Medulla oblongata (tissue), 1 donor: ENCODE measurements around the gene ARMH1.
A peak's percentile ranks its signal among the peaks of the same experiment; 100 is the strongest.

Experiments used
- DNase-seq: peaks from one replicate; pipeline ENCODE4 v3.0.0-alpha.2; 2015; ENCODE audit errors: extremely low spot score

ARMH1 gene

DNA sequence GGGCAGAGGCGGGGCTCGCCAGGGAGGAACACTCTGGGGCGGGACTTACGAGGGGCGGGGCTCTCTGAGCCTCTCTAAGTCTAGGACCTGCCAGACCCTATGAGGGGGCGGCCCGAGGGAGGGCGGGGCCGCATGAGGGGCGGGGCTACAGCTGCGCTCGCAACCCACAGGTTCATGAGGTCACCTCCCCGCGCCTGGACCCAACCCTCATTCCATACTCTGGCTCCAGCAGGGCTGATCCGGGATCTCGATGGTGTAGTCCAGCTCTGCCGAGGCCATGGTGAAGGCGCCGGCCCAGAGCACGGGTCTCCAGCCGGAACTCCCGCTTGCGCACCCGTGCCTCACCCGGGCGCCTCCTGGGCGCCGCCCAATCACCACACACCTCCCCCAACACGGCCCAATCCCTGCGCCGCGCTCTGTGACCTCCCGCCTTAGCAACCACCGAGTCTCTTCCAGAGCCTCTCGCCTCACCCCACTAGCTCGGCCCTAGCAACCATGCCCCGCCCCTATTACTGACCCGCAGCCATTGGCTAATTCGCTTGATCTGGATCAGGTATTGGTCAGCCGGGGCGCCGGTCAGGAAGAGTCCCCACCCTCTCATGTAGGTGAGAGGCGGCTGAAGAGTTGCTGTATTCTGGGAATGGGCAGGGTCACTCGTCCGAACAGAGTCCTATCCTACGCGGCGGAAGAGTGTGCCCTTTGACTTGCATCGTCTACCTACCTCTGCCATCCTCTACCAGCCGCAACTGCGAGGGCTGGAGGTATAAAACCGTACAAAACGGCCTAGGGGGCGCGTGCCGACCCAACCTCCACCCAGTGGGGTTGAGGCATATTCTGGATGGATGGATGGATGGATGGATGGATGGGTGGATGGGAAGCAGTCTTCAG lies at the start of gene ARMH1, which contains the start of gene TMEM53:
TSS of gene ARMH1 (plus strand) at position 602 of the 888 bp plus-strand sequence. CDS start 14,984 bp downstream, outside the sequence.
TSS of gene TMEM53 (minus strand) at position 369 of the 888 bp plus-strand sequence. CDS start at position 279, 90 bp downstream.
- DNase-seq: peak; percentile 100

- no peak for DNase-seq
Observed at GRCh38 chr1:44625348-44625747, 49.2 kb upstream of the ARMH1 start.

- no peak for DNase-seq
Observed at GRCh38 chr1:44628962-44629756, 45.4 kb upstream of the ARMH1 start.

GRCh38 chr1:44630116-44630515 lies 44.4 kb upstream of the ARMH1 start:
- DNase-seq: no peak

DNA sequence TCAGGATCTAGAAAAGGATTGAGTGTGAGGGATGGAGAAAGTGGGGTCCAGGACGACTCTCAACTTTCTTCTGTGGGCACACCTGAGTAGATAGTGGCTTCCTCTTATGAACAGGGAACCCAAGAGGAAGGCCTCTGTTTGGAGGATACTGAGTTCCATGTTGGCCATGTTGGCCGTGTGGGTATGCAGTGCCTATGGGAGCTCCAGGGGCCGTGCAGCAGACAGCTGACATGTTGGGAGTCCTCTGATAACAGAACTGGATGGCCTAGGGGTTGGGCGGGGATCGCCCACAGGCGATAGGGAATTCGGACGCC lies 43.2 kb upstream of the ARMH1 start:
- no peak for DNase-seq

DNA sequence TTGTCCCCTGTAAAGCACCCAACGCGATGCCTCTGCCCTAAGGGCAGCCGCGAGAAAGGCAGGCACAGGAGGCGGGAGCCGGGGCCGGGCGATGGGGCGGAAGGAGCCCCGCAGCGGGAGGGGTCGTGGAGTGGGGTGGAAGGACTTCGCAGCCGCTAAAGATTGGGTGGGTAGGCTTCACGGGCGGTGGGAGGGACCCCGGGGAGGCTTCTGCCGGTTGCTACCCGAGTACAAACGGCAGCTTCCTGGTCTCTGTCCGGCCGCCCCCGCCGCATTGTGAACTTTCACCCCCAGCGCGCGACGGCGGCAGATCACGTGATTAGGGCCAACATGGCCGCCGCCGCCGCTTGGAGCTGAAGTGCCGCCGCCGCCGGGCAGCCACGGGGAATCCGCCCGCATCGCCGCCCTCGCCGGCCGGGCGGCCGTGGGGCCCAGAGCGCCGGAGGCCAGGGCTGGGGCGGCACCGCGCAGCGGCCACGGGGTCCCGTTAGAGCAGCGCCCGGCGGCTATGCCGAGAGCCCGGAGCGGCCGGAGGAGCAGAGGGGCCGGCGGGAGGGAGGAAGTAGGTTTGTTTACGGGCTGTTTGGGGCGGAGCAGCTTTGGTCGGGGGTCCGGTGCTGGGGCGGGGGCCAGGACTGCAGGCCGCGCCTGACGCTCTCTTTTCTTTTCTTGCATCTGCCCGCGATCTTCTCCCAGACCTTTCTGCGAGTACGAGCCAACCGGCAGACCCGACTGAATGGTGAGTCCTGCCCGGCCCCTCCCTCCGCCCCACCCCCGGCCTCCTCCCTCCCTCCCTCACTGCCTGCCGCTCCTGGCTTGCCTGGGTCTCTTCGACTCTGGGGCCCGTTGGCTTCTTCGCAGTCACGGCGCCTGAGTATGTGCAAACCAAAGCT lies 42.6 kb upstream of the ARMH1 start:
- peak; percentile 79 for DNase-seq

DNA sequence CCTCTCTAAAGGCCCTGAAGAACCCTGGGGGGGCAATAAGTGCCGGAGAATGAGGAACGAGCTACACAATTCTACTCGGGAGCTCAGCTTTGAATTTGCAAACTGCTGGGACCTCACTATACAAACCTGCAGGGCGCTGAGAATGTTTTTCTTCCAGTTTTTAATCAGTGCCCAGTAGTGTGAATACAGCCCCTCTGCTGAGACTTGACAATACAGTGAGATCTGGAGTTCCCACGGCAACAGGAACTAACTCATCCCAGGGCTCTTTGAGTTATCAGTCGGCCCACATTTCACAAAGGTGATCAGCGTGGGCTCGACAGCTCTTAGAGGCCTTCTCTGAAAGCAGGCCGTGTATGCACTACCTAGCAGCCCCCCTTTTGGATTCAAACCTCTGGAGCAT lies 41.9 kb upstream of the ARMH1 start:
- no peak for DNase-seq

DNA sequence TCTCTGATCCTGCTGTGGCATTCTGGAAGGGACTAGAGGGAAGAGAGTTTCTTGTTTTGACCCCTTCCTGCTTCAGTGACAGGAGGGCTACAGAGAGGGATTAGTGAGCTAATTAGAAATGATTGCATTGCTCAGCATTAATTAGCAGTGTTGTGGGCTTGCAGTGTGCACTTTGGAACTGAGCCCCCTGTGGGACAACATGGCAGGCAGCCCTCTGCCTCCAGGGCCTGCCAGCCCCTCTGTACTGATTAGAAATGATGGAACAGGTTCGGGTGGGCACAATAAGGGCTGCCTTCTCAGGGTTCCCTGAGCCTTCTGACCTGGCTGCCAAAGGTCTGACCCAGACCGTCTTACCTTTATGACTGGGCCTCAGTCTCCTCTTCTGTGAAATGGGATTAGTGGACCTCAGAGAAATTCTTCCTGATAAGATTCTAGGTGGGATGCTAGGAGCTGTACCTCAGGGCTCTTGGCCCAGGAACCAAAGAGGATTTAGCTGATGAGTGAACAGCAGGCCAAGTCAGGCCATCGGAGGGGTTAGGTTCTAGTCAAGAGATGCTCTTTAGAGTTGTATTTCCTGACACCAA lies 39.8 kb upstream of the ARMH1 start:
- DNase-seq: no peak

DNA sequence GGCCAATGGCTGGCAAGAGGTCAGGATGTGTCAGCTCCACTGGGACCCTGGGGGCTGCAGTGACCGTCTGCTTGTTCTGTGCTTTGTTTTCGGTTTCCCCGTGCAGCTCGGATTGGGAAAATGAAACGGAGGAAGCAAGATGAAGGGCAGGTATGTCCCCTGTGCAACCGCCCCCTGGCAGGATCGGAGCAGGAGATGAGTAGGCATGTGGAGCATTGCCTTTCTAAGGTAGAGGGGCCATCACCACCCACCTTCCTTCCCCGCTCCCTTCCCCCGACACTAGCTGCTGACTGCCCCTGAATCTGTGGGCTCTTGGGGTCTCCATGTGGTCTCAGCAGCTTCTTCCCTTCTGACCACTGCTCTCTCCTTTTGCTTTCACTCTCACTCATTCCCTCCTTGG lies 39.1 kb upstream of the ARMH1 start:
- no peak for DNase-seq

- no peak for DNase-seq
Observed at GRCh38 chr1:44636083-44636687, 38.3 kb upstream of the ARMH1 start.

GRCh38 chr1:44636688-44637598 lies 37.6 kb upstream of the ARMH1 start:
- DNase-seq: no peak

- no peak for DNase-seq
Observed at GRCh38 chr1:44637702-44638411, 36.7 kb upstream of the ARMH1 start.

GRCh38 chr1:44640200-44640853 lies 34.2 kb upstream of the ARMH1 start:
- DNase-seq: no peak

GRCh38 chr1:44641126-44642102 lies 33.1 kb upstream of the ARMH1 start:
- DNase-seq: no peak

GRCh38 chr1:44642255-44642654 lies 32.3 kb upstream of the ARMH1 start:
- no peak for DNase-seq

DNA sequence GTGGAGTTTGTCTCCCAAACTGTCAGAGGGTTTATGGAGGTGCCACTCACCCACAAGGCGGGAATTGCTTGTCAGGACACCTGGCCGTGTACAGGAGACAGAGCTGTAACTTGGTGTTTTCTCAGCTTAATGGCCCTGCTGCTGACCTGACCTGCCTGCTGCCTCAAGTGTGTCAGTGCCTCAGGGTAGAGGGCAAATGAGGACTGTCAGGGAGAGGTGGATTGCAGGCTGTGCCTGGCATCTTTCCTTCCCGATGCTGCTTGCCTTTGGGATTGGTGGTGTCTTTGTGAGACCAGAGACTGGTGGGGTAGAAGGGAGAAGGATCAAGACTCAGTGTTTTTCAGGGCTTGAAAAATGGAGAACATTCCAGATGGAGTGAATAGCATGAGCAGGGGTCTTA lies 31.6 kb upstream of the ARMH1 start:
- no peak for DNase-seq

- DNase-seq: no peak
Observed at GRCh38 chr1:44643721-44644334, 30.7 kb upstream of the ARMH1 start.
